Activated CD4-positive, alpha-beta T cell treated with anti-CD3 and anti-CD28 coated beads for 1 hour (primary cell): Measurements from ENCODE around the gene PCDH8.

Source experiments
- DNase-seq: peaks from one replicate; pipeline ENCODE4 v3.0.0-alpha.2; 2020

PCDH8 gene

DNA sequence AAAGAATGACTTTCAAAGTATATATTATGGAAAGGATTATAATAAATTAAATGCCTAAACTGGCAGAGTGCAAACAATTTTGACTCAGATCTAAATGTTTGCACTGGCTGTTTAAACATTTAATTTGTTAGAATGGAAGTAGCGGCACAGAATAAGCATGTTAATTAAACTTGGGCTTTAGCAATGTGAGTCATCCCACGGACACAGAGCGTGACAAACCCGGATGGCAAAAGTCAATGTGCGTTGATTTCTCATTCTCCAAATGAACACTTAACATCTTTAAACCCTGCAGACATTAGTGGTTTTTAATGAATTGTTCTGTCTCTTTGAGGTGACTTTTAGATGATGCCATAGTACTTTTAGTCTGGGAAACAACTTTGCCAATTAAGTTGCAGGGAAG is 38.4 kb downstream of the PCDH8 start:
- DNase-seq: no peak

DNA sequence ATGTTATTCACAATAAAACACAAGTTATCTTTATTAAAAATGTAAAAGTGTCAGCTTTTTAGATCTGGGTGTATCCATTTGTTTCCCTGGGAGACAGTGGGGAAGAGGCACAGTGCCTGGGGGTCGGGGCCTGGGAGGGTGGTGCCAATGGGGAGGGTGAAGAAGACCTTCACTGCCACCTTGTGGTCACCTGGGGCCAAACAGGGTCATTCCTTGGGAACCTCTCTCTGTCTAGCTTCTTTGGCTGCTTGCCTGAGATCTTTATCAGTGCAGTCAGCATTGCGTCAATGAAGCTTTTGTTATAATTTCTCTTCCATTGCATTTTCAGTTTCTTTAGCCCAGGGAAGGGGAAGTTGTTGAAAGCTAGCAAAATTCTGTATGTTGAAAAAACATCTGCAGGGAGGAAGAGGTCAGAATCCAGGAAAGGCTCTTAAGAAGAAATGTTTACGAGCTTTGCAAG is 39.1 kb downstream of the PCDH8 start:
- DNase-seq: no peak

DNA sequence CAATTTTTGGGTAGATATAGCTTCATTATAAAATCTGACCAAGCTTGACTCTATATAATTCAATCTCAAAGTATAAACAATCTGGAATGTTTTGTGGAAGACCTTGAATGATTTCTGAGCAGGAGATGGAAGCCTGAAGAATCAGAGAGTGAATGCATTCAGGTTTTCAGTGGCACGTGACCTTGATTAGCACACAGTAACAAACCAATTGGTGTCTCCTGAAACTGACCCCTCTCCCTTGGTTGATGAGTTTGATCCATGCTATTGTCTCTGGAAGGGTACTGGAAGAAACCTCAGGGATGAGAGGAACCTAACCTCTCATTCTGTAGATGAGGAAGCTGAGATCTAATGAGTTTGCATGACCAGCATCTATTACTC is 39.6 kb downstream of the PCDH8 start:
- DNase-seq: no peak

DNA sequence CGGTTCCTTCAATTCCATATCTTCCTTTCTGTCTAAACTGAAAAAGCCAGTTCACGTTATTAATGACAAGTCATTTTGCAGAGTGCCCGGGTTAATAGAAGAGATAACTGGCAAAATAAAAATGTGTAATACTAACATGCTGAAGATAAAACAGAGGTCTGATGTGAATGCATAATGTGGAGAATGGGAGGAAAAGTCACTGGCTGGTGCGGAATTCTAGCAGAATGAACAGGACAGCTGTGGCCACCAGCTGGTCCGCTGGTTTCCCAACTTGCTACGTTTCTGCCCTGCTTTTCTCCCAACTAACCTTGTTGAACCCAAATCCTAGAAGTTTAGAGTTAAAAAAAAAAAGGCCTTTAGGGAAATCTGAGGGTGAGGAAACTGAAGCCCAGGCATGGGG is 42.4 kb downstream of the PCDH8 start:
- DNase-seq: no peak

DNA sequence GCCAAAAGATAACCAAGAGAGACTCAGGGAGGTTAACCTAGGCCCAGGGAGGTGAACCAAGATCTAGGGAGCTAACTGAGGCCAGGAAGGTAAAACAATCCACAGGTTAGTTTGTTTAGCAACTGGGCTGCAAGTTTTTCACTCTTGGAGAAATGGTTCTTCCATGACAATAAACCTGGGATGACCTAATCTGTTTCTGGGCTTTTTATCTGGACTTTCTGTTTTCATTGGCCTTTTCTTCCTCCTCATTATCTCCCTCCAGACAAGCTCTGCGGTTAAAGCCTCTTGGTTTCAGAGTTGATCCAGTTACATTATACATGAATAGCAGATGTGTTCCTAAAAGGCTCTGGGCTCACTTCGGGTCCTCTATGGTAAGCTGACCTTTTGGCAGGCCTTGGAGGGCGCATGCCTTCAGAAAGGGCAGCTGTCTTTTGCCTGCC is 44.2 kb downstream of the PCDH8 start:
- no peak for DNase-seq

DNA sequence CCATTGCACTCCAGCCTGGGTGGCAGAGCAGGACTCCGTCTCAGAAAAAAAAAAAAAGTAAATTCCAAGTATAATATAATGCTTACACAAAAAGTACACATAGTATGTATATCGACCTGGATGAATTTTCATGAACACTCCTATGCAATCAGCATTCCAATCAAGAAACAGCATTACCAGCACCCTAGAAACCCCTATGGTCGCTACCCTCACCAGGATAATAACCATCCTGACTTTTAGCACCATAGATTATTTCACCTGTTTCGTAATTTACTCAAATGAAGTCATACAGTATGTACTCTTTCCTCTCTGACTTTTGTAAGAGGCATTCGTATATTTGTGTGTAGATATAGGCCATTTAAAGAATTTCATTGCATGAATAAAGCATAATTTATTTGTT is 47.6 kb downstream of the PCDH8 start:
- no peak for DNase-seq

DNA sequence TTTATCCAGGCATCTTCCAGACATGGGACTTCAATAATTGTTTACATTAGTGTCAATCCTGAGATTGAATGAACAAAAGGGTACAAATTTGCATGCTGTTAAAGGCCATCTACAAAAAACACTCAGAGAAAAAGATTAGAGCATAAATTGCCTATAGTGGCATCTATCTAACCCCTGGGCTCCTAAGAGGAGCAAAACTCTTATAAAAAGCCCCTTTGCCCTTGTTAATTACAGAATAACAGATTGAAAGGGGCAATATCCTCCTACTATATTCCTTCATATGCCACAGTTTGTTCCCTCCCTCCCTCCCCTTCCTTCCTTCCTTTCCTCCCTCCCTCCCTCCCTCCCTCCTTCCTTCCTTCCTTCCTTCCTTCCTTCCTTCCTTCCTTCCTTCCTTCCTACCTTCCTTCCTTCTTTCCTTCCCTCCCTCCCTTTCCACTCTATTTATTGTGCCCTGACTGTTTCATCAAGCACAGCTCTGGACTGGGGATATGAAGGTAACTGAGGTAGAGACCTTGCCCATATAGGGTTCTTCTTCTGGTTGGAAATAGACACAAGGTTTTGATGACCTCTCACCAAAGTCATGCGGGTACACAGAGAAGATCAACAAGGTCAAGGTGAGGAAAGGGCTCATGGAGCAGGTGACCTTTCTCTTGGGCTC is 49.5 kb downstream of the PCDH8 start:
- DNase-seq: no peak

DNA sequence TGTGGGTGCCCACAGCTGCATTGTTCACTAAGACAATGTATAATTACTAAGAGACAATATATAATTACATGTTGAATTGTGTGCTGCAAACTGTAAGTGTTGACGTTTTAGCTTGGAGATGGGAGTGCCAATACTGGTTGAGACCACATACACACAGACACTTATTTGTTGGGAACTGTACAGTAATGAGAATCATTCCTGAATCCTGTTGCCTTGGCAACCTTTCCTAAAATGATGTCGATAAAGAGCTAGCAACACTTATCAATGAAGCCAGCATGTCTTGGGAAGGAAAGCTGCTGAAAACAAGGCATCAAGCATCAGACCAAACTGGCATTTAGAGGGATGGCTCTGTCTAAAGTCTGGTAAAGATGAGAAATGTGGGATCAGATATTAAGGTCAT is 51.3 kb downstream of the PCDH8 start:
- no peak for DNase-seq

DNA sequence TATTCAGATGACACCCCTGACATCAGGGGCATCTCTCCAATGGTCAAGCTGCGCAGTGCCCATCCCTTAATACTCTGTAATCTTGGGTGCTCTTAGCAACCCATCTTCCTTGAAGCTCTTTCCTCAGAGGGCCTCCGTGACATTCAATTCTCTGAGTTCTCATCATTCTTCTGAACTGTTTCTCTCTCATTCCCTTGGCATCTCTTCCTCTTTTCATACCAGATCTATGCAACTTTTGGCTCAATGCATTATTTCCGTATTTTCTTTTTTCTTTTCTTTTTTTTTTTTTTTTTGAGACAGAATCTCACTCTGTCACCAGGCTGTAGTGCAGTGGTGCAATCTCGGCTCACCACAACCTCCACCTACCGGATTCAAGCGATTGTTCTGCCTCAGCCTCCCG is 53.9 kb downstream of the PCDH8 start:
- no peak for DNase-seq

DNA sequence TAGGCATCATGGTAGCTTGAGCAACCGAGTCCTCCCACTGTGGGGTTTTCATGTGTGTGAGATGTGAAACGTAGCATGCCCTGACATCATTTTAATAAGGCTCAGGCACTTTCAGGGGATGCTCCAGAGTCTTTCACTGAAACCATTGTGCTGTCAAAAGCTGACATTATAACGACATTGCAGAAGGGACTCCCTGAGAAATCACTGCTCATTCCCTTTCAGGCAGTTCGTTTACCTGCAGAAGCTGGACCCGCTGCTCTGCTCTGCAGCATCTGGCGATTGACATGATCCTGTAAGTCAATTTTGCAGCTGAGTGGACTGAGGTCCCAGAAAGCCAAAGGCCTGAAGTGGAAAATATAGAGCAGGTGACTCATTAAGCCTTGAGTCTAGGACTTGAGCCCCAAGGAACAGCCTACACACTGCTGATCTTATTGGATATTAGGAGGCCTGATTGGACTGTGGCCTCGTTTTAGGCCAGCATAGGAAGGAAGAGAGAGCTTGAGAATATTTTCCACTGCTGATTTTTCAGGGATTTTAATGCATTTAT is 54.9 kb downstream of the PCDH8 start:
- DNase-seq: no peak
